Activated CD4-positive, alpha-beta T cell treated with anti-CD3 and anti-CD28 coated beads for 1 hour (primary cell): ENCODE data around the gene LRRC70.
"Not testable (repeated sequence)": the region's sequence is repeated elsewhere in the genome, so short reads cannot be mapped to it uniquely, and the experiment has no call there.

Experiments
- DNase-seq: peaks from one replicate; pipeline ENCODE4 v3.0.0-alpha.2; 2020

The LRRC70 gene

GRCh38 chr5:62578540-62578939, at the start of gene LRRC70:
Gene LRRC70 (plus strand): TSS chr5:62578819. CDS start chr5:62579439, 620 bp downstream.
- no peak for DNase-seq

GRCh38 chr5:62533597-62533996, 45.0 kb upstream of the LRRC70 start:
- no peak for DNase-seq

- DNase-seq = no peak
Observed at GRCh38 chr5:62534461-62535236, 44.0 kb upstream of the LRRC70 start.

GRCh38 chr5:62536232-62536631, 42.4 kb upstream of the LRRC70 start:
- DNase-seq = no peak

- no peak for DNase-seq
Observed at GRCh38 chr5:62536783-62537182, 41.8 kb upstream of the LRRC70 start.

GRCh38 chr5:62538017-62538942, 40.3 kb upstream of the LRRC70 start:
- no peak for DNase-seq

- DNase-seq = no peak
Observed at GRCh38 chr5:62542720-62543119, 35.9 kb upstream of the LRRC70 start.

GRCh38 chr5:62547945-62548630, 30.5 kb upstream of the LRRC70 start:
- no peak for DNase-seq

- DNase-seq = no peak
Observed at GRCh38 chr5:62550103-62550502, 28.5 kb upstream of the LRRC70 start.

- DNase-seq = no peak
Observed at GRCh38 chr5:62555930-62556329, 22.7 kb upstream of the LRRC70 start.

GRCh38 chr5:62558941-62559340, 19.7 kb upstream of the LRRC70 start:
- no peak for DNase-seq

GRCh38 chr5:62560786-62561185, 17.8 kb upstream of the LRRC70 start:
- no peak for DNase-seq

- DNase-seq = no peak
Observed at GRCh38 chr5:62561896-62562295, 16.7 kb upstream of the LRRC70 start.

GRCh38 chr5:62562867-62563266, 15.8 kb upstream of the LRRC70 start:
- DNase-seq = no peak

GRCh38 chr5:62564101-62564500, 14.5 kb upstream of the LRRC70 start:
- no peak for DNase-seq

GRCh38 chr5:62565740-62566139, 12.9 kb upstream of the LRRC70 start:
- not testable (repeated sequence) for DNase-seq

GRCh38 chr5:62568143-62568542, 10.5 kb upstream of the LRRC70 start:
- no peak for DNase-seq

GRCh38 chr5:62568800-62569432, 9.7 kb upstream of the LRRC70 start:
- DNase-seq = no peak

- DNase-seq = no peak
Observed at GRCh38 chr5:62569470-62569869, 9.1 kb upstream of the LRRC70 start.

- no peak for DNase-seq
Observed at GRCh38 chr5:62572918-62573514, 5.6 kb upstream of the LRRC70 start.

- DNase-seq = no peak
Observed at GRCh38 chr5:62574599-62574998, 4.0 kb upstream of the LRRC70 start.

GRCh38 chr5:62575066-62575465, 3.6 kb upstream of the LRRC70 start:
- no peak for DNase-seq
